Inflammatory macrophage (primary cell): Measurements from ENCODE around the gene HCRT.
A peak's percentile ranks its signal among the peaks of the same experiment; 100 is the strongest.
"Not testable (repeated sequence)": the region's sequence is repeated elsewhere in the genome, so short reads cannot be mapped to it uniquely, and the experiment has no call there.

Experiments
- DNase-seq, 2 donors: peaks; one replicate each; pipeline ENCODE4 v3.0.0-alpha.2; 2020 to 2022
- total RNA-seq, 18 experiments: gene quantifications; one replicate each; lab custom pipeline; 2026; ENCODE audit warnings: mixed read lengths in 6 of 18, inconsistent platforms in 2 of 18; lab: John Stamatoyannopoulos, UW

HCRT gene, protein sequence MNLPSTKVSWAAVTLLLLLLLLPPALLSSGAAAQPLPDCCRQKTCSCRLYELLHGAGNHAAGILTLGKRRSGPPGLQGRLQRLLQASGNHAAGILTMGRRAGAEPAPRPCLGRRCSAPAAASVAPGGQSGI
- 0 to 0.36 (median 0.06) reads per million in 18 experiments for total RNA-seq

DNA sequence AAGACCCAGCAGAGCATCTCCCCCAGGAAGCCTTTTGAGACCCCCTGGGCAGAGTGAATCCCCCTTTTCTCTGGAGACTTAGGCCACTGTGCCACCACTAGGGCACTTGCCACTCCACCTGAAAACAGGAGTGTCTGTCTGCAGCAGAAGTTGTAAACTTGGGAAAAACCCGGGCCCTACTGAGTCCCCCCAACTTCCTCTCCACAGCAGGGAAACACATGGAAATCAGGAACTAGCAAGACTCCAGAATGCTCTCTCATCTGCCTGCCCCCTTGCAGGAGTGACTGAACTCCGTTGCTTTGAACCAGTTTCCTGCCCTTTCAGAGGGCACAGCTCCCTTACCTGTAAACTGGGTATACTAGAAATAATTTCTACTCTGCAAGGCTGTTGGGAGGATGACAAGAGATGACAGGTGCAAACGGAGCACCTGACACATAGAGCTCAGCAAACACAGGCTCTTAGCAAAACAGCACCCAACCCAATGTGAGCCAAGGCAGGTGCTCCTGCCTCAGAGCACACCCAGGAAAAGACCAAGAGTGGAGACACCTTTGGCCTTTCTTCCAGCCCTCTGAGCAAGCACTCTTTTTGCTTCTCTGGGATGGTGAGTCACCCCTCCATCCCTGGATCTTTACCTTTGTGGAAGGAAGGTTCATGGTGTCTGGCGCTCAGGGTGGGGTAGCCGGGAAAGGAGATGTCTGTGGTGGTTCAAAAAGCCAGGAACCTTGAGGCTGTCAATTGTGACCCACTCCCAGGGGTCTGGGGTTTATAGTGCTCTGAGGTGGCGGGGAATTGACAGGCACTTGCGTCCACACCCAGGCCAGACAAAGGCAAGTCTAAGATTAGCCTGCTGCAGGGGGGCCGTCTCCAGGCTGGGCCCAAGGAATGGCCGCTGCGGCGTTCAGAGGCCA, at the start of gene HCRT:
Gene HCRT, minus strand, starts transcription at position 740 of the 908 bp plus-strand sequence. Its CDS starts 87 bp downstream, at position 653.
- peak; percentile 45 to 71 for DNase-seq

- DNase-seq: no peak
Measured at GRCh38 chr17:42233994-42234393, 48.7 kb upstream of the HCRT start.

- no peak for DNase-seq
Measured at GRCh38 chr17:42233156-42233555, 47.9 kb upstream of the HCRT start.

DNA sequence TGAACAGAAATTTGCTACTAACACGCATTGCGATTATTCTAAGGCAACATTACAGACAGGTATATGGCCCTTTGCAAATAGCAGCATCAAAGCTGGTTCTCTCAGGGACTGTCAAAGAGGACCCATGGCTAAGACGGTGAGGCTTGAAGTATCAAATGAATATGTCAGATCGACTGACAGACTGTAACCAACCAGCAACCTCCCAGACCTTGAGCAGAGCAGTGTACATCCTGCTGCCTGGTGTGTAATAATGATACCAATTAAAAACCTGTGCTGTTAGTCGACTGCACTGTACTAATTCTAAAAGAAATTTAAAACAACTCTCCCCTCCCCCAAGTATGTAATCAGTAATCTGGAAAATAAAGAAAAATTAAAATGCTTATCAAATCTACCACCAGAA, 45.0 kb upstream of the HCRT start:
- DNase-seq: no peak

DNA sequence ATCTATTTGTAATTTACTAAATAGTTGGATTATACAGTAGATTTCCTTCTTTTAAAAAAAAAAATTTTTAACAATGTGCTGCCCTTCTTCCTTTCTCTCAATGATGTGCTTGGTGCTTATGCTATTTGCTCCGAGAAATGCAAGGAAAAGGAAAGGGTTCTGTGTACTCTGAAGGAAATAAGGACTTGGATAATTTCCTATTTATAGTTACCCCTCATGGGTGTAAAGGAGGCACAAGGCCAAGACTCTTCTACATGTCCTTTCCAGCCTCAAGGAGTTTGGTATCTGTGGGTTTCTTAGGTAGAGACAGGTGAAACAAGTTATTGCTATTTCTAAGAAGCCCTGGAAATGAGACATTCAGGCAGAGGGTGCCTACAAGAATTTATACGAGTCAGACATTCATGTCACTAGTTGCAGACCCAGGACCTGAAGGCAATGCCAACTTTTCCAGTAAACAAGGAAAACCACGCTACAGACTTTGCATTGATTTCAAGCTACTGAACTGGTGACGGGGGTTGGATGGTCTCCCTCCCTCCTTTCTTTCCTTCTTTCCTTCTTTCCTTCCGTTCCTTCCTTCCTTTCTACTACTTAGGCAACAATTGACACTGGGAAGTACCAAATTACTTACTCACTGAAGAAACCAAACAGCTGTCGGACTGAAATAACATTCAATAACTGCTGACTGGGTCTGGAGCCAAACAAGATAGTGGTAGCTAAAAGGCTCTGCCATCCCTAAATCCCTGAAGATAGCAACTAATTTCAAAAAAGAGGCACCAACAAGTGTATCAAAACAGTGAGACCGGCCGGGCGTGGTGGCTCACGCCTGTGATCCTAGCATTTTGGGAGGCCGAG, 42.8 kb upstream of the HCRT start:
- DNase-seq: no peak

DNA sequence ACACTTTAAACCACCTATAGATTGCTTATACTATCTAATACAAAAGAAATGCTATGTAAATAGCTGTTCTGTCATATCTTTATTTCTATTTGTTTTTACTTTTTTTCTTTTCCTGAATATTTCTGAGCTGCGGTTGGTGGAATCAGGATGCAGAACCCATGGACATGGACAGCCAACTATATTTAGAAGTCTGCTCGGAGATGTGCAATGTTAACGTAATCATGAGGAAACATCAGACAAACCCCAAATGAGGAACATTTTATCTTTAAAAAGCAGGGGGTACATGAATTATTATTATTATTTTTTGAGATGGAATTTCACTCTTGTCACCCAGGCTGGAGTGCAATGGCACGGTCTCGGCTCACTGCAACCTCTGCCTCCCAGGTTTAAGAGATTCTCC, 40.4 kb upstream of the HCRT start:
- peak; percentile 55 to 57 for DNase-seq

- DNase-seq: no peak
Measured at GRCh38 chr17:42224651-42225050, 39.4 kb upstream of the HCRT start.

- DNase-seq: peak; percentile 62 to 70
Measured at GRCh38 chr17:42221886-42222745, 36.9 kb upstream of the HCRT start.

DNA sequence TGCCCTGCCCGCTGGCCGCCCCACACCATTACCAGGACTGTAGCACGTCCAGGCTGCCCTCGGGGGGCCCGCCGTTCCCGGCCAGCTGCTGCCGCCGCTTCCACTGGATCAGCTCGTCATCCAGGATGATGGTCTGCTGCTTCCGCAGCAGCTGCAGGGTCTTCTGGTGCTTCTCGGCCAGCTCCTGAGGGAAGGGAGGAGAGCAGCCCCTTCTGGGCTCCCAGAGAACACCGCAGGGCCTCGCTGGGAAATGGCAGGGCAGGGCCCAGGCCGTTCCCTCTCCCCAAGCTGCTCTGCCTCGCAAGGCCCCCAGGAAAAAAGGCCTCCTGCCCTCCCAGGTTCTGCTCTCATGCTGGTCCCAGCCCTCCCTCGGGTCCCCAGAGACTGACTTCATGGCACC, 34.0 kb upstream of the HCRT start:
- not testable (repeated sequence) for DNase-seq

DNA sequence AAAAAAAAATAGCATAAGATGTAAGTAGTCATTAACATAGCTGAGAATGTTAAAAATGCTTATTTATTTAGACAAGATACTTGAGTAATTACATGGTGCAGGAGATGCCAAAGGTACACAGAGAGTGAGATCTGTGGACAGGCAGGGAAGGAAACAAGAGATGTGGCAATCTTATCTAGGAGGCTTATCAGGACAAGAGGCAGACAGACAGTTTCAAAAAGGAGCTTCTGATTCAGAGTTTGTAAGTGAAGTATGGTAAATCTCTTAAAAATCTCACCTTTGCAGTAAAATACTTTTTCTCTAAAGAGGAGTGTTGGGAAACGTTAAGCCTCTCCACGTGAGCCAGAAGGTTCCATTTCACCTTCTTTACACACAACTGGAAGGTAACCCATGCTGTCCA, 28.9 kb upstream of the HCRT start:
- no peak for DNase-seq

- DNase-seq: no peak
Measured at GRCh38 chr17:42212382-42212781, 27.1 kb upstream of the HCRT start.

DNA sequence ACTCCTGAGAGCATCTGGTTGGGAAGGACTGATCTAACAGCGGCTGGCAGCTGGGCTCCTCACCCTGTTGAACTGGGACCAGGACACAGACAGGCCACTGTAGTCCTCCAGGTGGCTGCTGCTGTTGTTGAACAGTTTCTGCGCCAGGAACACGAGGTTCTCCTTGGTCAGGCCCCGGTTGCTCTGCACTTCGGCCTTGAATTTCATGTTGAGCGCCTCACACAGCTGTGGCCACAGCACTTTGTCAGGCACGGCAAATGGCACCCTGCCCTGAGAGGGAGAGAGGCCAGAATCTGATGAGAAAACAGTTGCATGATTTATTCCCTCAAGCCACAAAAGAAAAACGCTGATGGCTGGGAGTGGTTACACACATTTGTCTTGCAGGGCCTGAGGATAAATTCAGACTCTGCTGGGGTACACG, 26.7 kb upstream of the HCRT start:
- not testable (repeated sequence) for DNase-seq

DNA sequence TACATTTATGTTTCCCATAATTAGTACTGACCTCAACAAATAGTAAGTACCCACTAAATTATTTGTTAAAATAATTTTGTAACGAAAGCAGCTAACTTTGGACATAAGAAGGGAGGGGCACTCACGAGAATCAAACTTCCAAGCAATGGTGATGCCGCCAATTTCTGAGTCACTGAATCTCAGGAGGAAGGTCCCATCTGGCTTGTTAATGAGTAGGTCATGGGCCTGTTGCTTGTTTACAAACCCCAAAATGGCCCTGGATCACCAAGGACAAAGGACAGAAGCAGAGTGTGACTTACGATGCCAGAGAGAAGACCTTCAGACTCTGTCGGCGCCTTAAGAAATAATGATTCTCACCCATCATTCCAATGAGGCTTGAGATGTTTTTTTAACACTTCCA, 24.8 kb upstream of the HCRT start:
- no peak for DNase-seq

- DNase-seq: peak; percentile 51 to 65
Measured at GRCh38 chr17:42206153-42206612, 20.9 kb upstream of the HCRT start.

- no peak for DNase-seq
Measured at GRCh38 chr17:42203354-42203753, 18.1 kb upstream of the HCRT start.

- DNase-seq: no peak
Measured at GRCh38 chr17:42202696-42203095, 17.4 kb upstream of the HCRT start.

- no peak for DNase-seq
Measured at GRCh38 chr17:42202159-42202558, 16.9 kb upstream of the HCRT start.

DNA sequence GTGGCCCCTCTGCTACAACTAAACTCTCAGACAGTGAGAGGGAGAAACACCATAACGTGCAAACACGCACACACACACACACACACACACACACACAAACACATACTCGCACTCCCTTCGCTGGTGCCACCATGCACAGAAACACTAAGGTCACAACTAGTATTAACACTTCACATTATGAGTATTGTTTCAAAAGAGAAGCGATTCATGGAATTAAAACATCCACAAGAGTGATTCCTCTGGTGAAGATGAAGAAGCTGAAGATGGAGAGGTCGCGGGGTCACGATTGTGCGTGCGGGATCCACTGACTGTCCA, 16.2 kb upstream of the HCRT start:
- DNase-seq: no peak

DNA sequence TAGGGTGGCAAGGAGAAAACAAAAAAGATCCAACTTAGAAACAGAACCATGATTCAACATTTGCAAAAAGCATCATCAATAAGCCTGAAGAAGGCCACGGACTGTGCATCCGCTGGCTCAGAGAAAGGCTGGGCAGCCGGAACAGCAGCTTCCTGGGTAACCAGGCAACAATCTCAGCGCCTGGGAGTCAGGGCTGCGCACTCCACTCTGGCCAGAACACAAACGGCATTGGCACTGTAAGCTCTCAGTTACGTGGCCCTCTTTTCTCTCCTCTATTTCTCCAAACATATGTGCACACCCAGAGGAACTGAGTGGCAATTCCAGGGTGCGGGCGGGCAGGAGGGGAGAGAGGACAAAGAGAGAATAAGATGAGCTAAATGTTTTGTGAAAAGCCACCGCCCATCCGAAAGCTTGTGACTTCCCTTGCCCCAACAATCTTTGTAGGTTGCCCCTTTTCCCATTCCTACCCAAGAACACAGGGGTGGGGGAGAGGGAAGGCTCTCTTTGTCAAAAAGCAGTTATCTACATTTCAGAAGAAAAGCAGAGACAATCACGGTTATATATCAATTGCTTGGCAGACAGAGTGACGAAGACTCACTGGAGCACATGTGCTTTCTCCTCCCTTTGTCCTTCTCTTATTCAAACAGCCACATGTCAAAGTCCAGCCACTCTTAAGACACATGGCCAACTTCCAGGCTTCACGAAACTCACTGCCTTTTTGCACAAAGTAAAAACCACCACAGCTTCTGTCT, 15.6 kb upstream of the HCRT start:
- no peak for DNase-seq

- DNase-seq: no peak
Measured at GRCh38 chr17:42199416-42200011, 14.3 kb upstream of the HCRT start.

- DNase-seq: peak; percentile 87 to 90
Measured at GRCh38 chr17:42198897-42199296, 13.6 kb upstream of the HCRT start.
